DOHH2 (cell line): ENCODE data around the gene KRTAP10-3.

ENCODE experiments used
- CTCF ChIP-seq: fragments of 200-600 bp; sonication (generic); IDR thresholded peaks from one replicate; pipeline ENCODE4 v1.5.1; 2014; ENCODE audit warnings: antibody characterized with exemption, mild to moderate bottlenecking, low read depth, low read length; ENCODE audit not compliant: poor library complexity, severe bottlenecking
- EZH2phosphoT487 ChIP-seq: fragments of 200-600 bp; sonication (generic); IDR thresholded peaks from 2 replicates; pipeline ENCODE4 v1.6.1; 2017; ENCODE audit warnings: borderline replicate concordance, mild to moderate bottlenecking, antibody characterized with exemption, low read length, moderate library complexity, mixed read lengths

- no peak for TF ChIP-seq EZH2phosphoT487
- TF ChIP-seq CTCF = no peak
Observed at GRCh38 chr21:44603109-44603875, 44.7 kb upstream of the KRTAP10-3 start.
